ENCODE results near the gene TMEM130. TPM values are rescaled to one million over a fixed set of nuclear protein-coding genes. Genes with fewer than 3 reads are reported as not detected.

Gene TMEM130
- polyA plus RNA-seq, 1 donor from 2014 or later: 12.3 TPM

DNA sequence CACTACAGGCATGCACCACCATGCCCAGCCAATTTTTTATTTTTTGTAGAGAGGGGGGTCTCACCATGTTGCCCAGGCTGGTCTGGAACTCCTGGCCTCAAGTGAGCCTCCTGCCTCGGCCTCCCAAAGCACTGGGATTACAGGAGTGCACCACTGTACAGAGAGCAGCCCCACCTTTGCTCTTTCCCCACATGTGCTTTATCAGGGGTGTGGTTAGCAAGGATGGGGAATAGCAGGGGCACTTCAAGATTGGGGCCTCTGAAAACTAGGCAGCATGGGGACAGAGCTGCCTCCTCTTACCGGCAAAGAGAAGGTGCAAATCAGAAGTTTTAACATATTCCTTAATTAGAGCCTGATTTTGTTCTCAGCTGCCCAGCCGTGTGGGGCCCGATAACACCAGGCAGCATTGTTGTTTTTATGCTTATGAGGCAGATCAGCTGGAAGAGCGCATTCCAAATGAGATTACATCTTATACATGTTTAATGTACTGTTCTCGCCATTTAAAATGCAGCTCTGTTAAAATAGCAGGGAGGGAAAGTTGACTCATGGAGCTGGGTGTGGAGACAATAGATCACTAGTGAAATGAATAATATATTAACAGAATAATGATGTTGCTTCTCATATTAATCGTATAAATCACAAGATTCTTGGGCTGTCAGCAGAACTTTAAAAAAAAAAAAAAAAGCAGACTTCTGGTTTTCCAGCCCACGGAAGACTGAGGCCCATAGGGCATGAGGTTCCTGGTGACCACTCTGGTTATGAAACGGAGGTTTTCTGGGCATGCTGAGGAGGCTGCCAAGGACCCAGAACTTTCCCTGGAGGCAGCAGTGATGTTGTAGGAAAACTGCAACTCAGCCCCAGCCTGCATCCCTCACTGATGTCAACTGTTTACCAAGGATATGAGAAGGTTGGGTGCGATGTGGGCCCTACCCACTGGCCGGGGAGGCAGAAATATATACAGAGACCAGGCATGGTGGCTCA lies 62.5 kb downstream of the TMEM130 start:
- Histone ChIP-seq H3K79me2 (replicated peaks; ENCODE audit: insufficient read depth, low read length) (no peaks in the 10 kb centered on the region), H3K27me3 (ENCODE audit: insufficient read depth, low read depth, low read length) (no peaks in the 10 kb centered on the region), H3F3A (ENCODE audit: insufficient read depth, low read length, poor library complexity, severe bottlenecking) (no peaks in the 10 kb centered on the region), H3K4me2 (ENCODE audit: low read length) (no peak overlapping the region), H3K9me3 (ENCODE audit: low read length) (no peaks in the 10 kb centered on the region), H3K36me3 (ENCODE audit: insufficient read depth, low read length) (no peaks in the 10 kb centered on the region), H4K20me1 (ENCODE audit: insufficient read depth) (no peaks in the 10 kb centered on the region), H3K4me3 (ENCODE audit: low read length) (no peak overlapping the region), H3K9me2 (ENCODE audit: insufficient read depth, low read length) (no peaks in the 10 kb centered on the region), H2AFZ (ENCODE audit: low read depth, low read length) (no peak overlapping the region), H3K27ac (ENCODE audit: low read length) (no peak overlapping the region), H3K9ac (ENCODE audit: low read length) (no peak overlapping the region)
- TF ChIP-seq TAF1 (IDR thresholded peaks at IDR 0.05; ENCODE audit: low read depth) (no peak), EP300 (conservative IDR thresholded peaks at IDR 0.05; ENCODE audit: poor library complexity, severe bottlenecking) (no peak), RAD21 (conservative IDR thresholded peaks at IDR 0.05) (no peak), POLR2AphosphoS5 (IDR thresholded peaks at IDR 0.05) (no peak), EZH2 (IDR thresholded peaks at IDR 0.05; ENCODE audit: borderline replicate concordance, insufficient read depth, low read length, poor library complexity, severe bottlenecking) (no peak), SMC3 (conservative IDR thresholded peaks at IDR 0.05; ENCODE audit: poor library complexity) (no peak), MXI1 (conservative IDR thresholded peaks at IDR 0.05; ENCODE audit: poor library complexity, severe bottlenecking) (no peak)
- TF ChIP-seq, protein P1, sequence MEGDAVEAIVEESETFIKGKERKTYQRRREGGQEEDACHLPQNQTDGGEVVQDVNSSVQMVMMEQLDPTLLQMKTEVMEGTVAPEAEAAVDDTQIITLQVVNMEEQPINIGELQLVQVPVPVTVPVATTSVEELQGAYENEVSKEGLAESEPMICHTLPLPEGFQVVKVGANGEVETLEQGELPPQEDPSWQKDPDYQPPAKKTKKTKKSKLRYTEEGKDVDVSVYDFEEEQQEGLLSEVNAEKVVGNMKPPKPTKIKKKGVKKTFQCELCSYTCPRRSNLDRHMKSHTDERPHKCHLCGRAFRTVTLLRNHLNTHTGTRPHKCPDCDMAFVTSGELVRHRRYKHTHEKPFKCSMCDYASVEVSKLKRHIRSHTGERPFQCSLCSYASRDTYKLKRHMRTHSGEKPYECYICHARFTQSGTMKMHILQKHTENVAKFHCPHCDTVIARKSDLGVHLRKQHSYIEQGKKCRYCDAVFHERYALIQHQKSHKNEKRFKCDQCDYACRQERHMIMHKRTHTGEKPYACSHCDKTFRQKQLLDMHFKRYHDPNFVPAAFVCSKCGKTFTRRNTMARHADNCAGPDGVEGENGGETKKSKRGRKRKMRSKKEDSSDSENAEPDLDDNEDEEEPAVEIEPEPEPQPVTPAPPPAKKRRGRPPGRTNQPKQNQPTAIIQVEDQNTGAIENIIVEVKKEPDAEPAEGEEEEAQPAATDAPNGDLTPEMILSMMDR (IDR thresholded peaks at IDR 0.05; ENCODE audit: poor library complexity, severe bottlenecking): no peak
- TF ChIP-seq, protein P2, sequence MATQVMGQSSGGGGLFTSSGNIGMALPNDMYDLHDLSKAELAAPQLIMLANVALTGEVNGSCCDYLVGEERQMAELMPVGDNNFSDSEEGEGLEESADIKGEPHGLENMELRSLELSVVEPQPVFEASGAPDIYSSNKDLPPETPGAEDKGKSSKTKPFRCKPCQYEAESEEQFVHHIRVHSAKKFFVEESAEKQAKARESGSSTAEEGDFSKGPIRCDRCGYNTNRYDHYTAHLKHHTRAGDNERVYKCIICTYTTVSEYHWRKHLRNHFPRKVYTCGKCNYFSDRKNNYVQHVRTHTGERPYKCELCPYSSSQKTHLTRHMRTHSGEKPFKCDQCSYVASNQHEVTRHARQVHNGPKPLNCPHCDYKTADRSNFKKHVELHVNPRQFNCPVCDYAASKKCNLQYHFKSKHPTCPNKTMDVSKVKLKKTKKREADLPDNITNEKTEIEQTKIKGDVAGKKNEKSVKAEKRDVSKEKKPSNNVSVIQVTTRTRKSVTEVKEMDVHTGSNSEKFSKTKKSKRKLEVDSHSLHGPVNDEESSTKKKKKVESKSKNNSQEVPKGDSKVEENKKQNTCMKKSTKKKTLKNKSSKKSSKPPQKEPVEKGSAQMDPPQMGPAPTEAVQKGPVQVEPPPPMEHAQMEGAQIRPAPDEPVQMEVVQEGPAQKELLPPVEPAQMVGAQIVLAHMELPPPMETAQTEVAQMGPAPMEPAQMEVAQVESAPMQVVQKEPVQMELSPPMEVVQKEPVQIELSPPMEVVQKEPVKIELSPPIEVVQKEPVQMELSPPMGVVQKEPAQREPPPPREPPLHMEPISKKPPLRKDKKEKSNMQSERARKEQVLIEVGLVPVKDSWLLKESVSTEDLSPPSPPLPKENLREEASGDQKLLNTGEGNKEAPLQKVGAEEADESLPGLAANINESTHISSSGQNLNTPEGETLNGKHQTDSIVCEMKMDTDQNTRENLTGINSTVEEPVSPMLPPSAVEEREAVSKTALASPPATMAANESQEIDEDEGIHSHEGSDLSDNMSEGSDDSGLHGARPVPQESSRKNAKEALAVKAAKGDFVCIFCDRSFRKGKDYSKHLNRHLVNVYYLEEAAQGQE (IDR thresholded peaks at IDR 0.05; ENCODE audit: borderline replicate concordance): no peak

DNA sequence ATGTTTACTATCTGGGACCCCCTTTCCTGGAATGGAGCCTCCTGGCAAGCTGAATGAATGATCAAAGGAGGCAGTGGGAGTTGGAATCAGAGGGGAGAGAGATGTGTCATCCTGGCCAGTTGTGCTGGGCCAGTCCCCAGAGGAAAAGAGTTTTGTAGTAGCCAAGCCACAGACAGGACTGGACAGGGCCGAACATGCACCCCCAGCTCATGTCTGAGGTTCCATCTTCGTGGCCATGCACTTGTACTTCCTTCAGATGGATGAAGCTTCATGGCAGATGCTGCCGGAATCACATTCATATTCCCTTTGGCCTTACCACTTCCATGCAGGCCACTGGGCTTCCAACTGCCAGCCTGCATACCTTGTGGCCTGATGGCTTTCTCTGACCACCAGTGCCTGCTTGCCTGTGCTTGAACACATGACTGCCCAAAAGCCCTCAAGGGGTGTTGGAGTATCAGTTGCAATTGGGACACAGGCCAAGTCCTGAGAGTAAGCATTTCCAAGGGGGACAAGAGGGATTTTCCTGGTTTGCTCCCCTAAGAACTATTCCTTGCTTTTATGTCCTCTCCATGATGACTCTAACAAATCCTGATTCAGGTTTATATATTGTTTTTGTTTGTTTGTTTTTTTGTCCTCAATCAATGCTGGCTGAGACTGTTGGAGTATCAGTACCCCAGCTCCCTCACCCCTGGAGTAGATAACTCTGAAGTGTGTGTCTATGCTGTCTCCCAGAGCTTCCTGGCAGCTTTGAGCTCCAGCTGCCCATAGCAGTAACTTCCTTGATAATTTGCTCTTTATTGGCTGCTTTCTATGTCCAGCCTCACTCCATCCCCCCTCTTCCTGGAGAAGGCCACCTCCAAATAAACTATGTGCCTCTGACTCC lies 63.6 kb downstream of the TMEM130 start:
- H3K4me2 ChIP-seq (ENCODE audit: low read length): no peak overlapping the region
- no peaks in the 10 kb centered on the region for H3K79me2 ChIP-seq (replicated peaks; ENCODE audit: insufficient read depth, low read length)
- TF ChIP-seq SMC3 (conservative IDR thresholded peaks at IDR 0.05; ENCODE audit: poor library complexity) (no peak), MXI1 (conservative IDR thresholded peaks at IDR 0.05; ENCODE audit: poor library complexity, severe bottlenecking) (no peak)
- no peaks in the 10 kb centered on the region for H3K36me3 ChIP-seq (ENCODE audit: insufficient read depth, low read length)
- no peaks in the 10 kb centered on the region for H3K27me3 ChIP-seq (ENCODE audit: insufficient read depth, low read depth, low read length)
- H4K20me1 ChIP-seq (ENCODE audit: insufficient read depth): no peaks in the 10 kb centered on the region
- H3K9me2 ChIP-seq (ENCODE audit: insufficient read depth, low read length): no peaks in the 10 kb centered on the region
- H3K27ac ChIP-seq (ENCODE audit: low read length): no peak overlapping the region
- H2AFZ ChIP-seq (ENCODE audit: low read depth, low read length): no peak overlapping the region
- no peaks in the 10 kb centered on the region for H3K9me3 ChIP-seq (ENCODE audit: low read length)
- no peak overlapping the region for H3K4me3 ChIP-seq (ENCODE audit: low read length)
- no peak overlapping the region for H3K9ac ChIP-seq (ENCODE audit: low read length)
- H3F3A ChIP-seq (ENCODE audit: insufficient read depth, low read length, poor library complexity, severe bottlenecking): no peaks in the 10 kb centered on the region

All from neural cell (in vitro differentiated cells).